GM18858 (cell line): ENCODE data around the gene TTBK2.

ENCODE experiments used
- ATAC-seq: cut with Tn5 transposase; IDR thresholded peaks from one replicate; pipeline ENCODE4 v1.9.1; 2021; ENCODE audit not compliant: unreplicated experiment

Gene TTBK2

GRCh38 chr15:42730135-42730534 is 190.4 kb downstream of the TTBK2 start:
- no peak for ATAC-seq

- no peak for ATAC-seq
Measured at GRCh38 chr15:42729409-42729808, 191.2 kb downstream of the TTBK2 start.

DNA sequence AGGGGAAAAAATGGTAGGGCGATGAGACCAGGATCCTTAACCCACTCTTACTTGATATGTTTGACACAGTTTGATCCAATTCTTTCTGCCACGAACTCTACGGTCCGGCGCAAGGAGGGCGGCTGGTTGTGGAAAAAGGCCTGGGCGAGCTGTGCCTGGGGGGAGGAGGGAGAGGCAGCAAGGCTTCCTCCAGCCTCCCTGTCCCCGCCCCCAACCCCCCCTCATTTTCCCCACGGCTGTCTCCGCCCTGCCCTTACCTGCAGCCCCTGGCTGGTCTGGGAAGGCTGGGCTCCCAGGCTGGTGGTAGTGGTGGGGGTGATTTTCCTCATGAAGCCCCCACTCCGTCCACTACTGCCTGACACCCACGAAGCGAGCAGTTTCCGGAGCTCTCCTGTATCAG is 191.6 kb downstream of the TTBK2 start:
- no peak for ATAC-seq

DNA sequence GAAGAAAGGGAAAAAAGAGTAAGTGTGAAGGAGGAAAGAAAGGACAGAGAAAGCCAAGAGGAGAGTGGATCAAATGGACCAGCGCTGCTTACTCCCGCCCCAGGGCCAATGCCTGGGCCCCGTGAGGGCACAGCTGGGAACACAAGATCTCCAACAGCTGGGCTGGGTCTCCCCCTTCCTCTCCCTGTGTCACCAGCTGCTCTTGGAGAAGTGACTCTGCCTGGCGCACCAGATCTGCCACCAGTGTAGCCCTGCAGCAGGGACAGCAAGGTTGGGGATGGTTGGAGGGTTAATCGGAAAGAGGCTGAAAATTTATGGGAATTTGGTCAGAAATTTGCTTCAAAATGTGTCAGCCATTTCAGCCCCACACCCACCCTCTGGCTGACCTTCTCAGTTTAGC is 192.0 kb downstream of the TTBK2 start:
- no peak for ATAC-seq

- no peak for ATAC-seq
Measured at GRCh38 chr15:42727750-42728381, 192.7 kb downstream of the TTBK2 start.

- ATAC-seq, result no peak
Measured at GRCh38 chr15:42726114-42726513, 194.5 kb downstream of the TTBK2 start.

DNA sequence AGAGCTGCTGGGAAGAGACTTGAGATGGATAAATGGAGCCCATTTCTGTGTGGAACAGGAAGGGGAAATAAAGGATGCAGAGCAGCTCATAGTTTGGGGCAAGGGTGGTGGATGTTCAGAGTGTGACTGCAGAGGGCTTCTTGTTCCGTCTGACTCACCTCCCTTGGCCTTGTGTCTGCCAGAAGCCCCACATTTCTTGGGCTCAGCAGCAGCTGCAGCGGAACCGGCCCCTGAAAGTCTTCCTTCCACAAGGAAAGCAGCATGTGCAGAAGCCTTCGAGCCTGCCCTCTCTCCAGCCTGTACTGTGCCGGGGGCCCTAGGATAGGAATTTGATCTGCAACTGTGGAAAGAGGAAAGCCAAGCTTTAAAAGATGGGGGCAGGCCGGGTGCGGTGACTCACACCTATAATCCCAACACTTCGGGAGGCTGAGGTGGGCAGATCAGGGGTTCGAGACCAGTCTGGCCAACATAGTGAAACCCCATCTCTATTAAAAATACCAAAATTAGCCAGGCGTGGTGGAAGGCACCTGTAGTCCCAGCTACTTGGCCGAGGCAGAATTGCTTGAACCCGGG is 195.2 kb downstream of the TTBK2 start:
- ATAC-seq, result no peak

GRCh38 chr15:42724276-42724675 is 196.3 kb downstream of the TTBK2 start:
- ATAC-seq, result no peak

DNA sequence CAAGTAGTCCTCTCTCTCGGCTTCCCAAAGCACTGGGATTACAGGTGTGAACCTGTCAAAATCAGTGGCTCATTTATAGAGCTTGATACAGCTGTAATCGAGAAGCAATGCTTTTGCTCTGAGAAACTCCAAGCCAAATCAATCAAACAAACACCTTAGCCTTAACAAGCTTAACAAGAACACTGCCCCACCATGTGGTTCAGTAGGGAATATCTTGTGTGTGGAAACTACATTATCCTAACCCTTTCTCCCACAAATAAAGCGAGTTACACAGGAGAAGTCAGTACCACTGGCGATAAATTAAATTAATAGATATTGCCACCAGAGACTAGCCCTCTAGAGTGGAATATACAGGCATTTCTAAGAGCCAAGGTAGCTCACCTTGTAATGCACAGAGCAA is 197.5 kb downstream of the TTBK2 start:
- ATAC-seq, result no peak

DNA sequence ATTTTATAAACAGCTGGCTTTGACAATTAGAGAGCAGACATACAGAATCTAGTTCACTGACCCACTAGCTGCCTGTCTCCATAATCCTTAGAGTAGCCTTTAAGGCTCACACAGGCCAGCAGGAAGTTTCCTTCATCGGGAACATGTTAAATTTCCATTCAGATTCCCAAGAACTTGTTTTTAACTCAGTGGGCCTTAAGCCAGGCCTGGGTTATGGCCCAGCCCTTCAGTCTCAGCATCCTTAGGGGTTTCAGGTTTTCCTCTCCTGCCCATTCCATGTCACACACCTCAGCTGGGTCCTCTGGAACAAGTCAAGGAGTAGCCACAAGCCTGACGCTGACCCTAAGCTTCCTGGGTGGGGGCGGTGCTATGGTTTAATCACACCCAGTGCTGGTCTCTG is 198.7 kb downstream of the TTBK2 start:
- no peak for ATAC-seq

DNA sequence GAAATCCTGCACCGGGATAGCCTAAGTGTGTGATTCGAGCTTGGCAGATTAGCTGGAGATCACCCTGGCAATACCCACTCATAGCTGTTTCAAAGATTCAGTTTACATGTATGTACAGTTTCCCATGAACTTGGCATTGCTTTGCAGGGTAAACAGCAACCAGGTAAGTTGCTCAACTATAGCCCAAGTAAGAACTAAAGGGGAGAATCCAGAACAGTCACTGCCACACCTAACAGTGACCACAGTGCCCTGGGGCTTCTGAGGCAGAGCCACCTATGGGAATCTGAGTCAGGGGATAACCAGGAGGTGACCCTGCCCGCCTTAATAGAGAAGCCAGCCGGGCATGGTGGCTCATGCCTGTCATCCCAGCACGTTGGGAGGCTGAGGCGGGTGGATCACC is 199.6 kb downstream of the TTBK2 start:
- ATAC-seq, result no peak

DNA sequence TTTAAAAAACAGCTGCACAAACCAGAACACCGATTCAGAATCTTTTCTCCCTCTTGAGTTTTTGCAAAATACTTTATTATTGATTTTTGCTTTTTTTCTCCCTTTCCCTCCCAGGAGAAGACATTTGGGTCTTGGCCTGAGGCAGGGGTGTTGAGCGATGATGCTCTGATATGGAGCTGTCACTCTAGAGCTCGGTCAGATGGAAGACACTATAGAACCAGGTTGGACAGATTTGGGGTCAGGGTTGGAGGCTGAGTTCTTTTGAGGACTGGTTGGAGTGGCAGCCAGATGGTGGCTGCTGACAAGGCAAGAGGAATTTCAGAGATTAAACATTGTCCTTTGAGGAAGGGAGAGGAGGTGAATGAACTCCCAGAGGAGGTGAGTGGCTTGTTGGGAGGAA is 200.5 kb downstream of the TTBK2 start:
- ATAC-seq, result no peak

GRCh38 chr15:42719043-42719442 is 201.5 kb downstream of the TTBK2 start:
- ATAC-seq, result no peak

DNA sequence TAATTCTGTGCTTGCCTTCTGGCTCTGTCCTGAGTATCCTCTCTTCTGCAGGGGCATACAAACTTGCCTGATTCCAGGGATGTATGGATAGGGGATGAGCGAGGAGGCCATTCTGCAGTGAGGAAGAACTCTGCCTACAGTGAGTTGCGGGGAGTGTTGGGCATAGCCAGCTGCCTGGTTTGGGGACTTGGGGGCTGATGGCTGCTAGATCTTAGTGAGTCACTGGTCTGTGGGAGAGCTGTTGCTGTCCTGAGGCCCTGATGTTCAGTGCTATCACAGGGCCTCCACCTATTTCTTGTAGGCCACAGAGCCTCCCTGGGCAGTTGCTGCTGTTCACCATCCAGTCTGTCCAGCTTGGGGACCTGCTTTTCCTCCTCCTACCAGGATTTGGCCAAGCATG is 204.0 kb downstream of the TTBK2 start:
- no peak for ATAC-seq

GRCh38 chr15:42716125-42716524 is 204.5 kb downstream of the TTBK2 start:
- ATAC-seq, result no peak

DNA sequence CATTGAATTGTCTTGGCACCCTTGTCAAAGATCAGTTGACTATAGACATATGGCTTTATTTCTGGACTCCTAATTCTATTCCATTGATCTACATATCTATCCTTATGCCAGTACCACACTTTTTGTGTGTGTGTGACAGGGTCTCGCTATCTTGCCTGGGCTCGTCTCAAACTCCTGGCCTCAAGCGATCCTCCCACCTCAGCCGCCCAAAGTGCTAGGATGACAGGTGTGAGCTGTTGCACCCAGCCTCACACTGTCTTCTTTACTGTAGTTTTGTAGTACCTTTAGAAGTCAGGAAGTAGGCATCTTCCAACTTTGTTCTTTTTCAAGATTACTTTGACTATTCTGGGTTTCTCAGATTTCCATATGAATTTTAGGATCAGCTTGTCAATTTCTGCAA is 208.0 kb downstream of the TTBK2 start:
- no peak for ATAC-seq

- ATAC-seq, result no peak
Measured at GRCh38 chr15:42711746-42712145, 208.8 kb downstream of the TTBK2 start.

GRCh38 chr15:42710662-42711061 is 209.9 kb downstream of the TTBK2 start:
- no peak for ATAC-seq

DNA sequence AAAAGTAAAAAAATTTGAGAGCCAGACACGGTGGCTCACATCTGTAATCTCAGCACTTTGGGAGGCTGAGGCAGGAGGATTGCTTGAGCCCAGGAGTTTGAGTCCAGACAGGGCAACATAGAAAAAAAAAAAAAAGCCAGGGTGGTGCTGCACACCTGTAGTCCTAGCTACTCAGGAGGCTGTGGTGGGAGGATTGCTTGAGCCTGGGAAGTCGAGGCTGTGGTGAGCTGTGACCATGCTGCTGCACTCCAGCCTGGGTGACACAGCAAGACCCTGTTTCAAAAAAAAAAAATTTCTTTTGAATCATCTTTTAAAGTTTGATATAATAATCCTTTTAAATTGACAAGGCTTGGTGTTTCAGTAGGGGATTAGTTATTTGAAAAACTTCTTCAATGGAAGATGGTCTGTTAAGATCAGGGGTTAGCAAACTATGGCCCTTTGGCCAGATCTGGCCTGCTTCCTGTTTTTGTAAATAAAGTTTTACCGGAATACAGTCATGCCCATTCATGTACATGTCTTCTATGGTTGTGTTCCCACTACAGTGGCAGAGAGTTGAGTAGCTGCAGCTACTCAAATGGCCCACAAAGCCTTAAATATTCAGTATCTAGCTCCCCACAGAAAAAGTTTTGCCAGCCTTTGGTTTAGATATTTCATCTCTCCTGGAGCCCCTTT is 212.6 kb downstream of the TTBK2 start:
- no peak for ATAC-seq

DNA sequence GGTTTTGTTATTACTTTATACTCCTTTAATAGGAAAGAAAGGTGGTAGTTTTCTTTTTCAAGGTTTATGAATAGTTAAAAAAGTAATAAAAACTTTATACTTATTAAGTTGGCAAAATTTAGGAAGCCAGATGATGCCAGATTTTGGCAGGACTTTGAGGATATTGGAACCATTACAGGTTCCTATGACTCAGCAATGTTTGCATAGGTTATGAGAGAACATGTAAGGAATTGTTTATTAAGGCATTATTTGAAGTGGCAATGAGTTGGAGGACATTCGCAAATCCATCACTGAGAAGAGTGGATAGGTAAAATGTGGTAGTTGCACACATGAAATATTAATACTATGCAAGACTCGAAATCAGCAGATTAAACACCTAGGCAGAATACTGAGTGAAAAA is 213.5 kb downstream of the TTBK2 start:
- ATAC-seq, result no peak

- ATAC-seq, result no peak
Measured at GRCh38 chr15:42705336-42705735, 215.2 kb downstream of the TTBK2 start.

DNA sequence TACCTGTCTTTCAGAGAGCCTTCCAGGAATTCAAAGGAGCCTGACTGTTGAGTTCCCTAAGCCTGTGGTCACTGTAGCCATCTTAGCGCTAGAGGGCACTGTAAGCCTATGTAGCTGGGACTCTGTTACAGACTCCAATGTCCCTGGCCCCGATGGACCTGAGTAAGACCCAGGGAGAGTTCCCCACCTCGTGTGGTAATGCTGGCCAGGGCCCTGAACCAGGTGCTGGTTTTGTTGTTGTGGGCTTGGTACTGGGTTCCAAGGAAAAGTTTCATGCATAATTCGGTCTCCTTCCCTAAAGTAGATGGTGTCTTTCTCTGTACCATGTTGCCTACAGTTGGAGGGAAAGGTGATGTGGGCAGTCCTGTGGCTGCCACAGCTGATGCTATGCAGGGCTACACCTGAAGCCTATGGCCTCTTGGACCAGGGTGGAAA is 216.1 kb downstream of the TTBK2 start:
- ATAC-seq, result no peak

DNA sequence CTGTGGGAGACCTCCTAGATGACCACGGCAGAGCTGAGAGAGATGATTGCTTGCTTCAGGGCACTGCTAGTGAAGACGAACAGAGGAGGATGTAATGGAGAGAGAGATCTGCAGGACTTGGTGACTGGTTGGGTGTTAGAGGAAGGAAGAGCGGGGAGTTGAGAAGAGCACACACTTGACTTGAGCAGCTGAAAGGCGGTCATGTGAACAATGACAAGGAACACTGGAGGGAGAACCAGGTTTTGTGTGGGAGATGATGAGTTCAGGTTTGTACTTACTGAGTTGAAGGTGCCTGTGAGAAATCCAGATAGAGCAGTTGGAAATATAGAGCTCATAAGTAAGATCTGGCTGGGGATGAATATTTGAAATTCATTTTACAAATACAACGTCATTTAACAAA is 224.0 kb downstream of the TTBK2 start:
- no peak for ATAC-seq
